WTC11 (cell line): ENCODE measurements around the gene SNAPC4.
"Not testable (repeated sequence)": the region's sequence is repeated elsewhere in the genome, so short reads cannot be mapped to it uniquely, and the experiment has no call there.

Source experiments
- ELF4 ChIP-seq: sonication (generic); formaldehyde crosslinking; IDR thresholded peaks from 2 replicates; pipeline ENCODE4 v1.8.1; 2022; ENCODE audit warnings: low read depth, mild to moderate bottlenecking, moderate library complexity, missing genetic modification reagents
- FOXJ3 ChIP-seq: sonication (generic); formaldehyde crosslinking; IDR thresholded peaks from 2 replicates; pipeline ENCODE4 v1.9.0; 2021; ENCODE audit warnings: missing genetic modification reagents, mild to moderate bottlenecking, borderline replicate concordance
- FOXK1 ChIP-seq: sonication (generic); formaldehyde crosslinking; IDR thresholded peaks from 2 replicates; pipeline ENCODE4 v1.8.0; 2022; ENCODE audit warnings: mild to moderate bottlenecking, moderate library complexity, missing genetic modification reagents
- FOXP1 ChIP-seq: sonication (generic); formaldehyde crosslinking; IDR thresholded peaks from 2 replicates; pipeline ENCODE4 v1.8.0; 2022; ENCODE audit warnings: missing genetic modification reagents, mild to moderate bottlenecking, moderate library complexity, borderline replicate concordance
- NFYB ChIP-seq: sonication (generic); formaldehyde crosslinking; conservative IDR thresholded peaks from 2 replicates; pipeline ENCODE4 v1.8.0; 2022; ENCODE audit warnings: low read depth, missing genetic modification reagents
- TP53 ChIP-seq: sonication (generic); formaldehyde crosslinking; IDR thresholded peaks from 2 replicates; pipeline ENCODE4 v1.8.1; 2023; ENCODE audit warnings: mild to moderate bottlenecking, missing genetic modification reagents
- ZNF232 ChIP-seq: sonication (generic); formaldehyde crosslinking; IDR thresholded peaks from 2 replicates; pipeline ENCODE4 v1.8.0; 2022; ENCODE audit warnings: mild to moderate bottlenecking, missing genetic modification reagents
- TF ChIP-seq, protein P1 (sequence below): fragments of 200-600 bp; IDR thresholded peaks from 2 replicates; pipeline ENCODE4 v1.8.0; 2022; ENCODE audit warnings: antibody characterized with exemption
- TF ChIP-seq, protein P2 (sequence below): sonication (generic); formaldehyde crosslinking; IDR thresholded peaks from 2 replicates; pipeline ENCODE4 v1.8.0; 2022; ENCODE audit warnings: missing genetic modification reagents
- TF ChIP-seq, protein P3 (sequence below): sonication (generic); formaldehyde crosslinking; IDR thresholded peaks from 2 replicates; pipeline ENCODE4 v1.8.1; 2022; ENCODE audit warnings: missing genetic modification reagents, borderline replicate concordance

DNA sequence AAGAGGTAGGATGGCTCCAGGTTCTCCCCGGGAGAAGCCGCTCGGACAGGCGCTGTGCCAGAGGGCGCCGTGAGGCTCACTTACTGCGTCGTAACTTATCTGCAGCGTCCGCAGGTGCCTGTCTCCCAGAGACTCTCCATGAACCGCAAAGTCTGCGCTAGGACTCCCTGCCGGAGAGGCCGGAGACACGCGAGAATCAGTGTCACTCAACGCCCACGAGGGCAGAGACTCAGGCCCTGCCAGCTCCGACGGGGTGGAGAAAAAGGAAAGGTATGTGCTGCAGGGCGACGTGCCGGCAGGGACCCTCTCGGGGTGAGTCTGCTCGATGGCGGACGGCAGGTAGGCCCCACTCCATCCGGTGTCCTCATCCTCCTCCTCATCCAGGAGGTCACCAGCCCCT is 7.1 kb upstream of the SNAPC4 start:
- TF ChIP-seq FOXP1 (CRISPR knock-in tag); FOXJ3 (CRISPR knock-in tag); FOXK1 (CRISPR knock-in tag); ELF4 (CRISPR knock-in tag); ZNF232; TP53; NFYB (CRISPR knock-in tag): not testable (repeated sequence)
- TF ChIP-seq, protein P1, sequence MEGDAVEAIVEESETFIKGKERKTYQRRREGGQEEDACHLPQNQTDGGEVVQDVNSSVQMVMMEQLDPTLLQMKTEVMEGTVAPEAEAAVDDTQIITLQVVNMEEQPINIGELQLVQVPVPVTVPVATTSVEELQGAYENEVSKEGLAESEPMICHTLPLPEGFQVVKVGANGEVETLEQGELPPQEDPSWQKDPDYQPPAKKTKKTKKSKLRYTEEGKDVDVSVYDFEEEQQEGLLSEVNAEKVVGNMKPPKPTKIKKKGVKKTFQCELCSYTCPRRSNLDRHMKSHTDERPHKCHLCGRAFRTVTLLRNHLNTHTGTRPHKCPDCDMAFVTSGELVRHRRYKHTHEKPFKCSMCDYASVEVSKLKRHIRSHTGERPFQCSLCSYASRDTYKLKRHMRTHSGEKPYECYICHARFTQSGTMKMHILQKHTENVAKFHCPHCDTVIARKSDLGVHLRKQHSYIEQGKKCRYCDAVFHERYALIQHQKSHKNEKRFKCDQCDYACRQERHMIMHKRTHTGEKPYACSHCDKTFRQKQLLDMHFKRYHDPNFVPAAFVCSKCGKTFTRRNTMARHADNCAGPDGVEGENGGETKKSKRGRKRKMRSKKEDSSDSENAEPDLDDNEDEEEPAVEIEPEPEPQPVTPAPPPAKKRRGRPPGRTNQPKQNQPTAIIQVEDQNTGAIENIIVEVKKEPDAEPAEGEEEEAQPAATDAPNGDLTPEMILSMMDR = not testable (repeated sequence)
- TF ChIP-seq, protein P2, sequence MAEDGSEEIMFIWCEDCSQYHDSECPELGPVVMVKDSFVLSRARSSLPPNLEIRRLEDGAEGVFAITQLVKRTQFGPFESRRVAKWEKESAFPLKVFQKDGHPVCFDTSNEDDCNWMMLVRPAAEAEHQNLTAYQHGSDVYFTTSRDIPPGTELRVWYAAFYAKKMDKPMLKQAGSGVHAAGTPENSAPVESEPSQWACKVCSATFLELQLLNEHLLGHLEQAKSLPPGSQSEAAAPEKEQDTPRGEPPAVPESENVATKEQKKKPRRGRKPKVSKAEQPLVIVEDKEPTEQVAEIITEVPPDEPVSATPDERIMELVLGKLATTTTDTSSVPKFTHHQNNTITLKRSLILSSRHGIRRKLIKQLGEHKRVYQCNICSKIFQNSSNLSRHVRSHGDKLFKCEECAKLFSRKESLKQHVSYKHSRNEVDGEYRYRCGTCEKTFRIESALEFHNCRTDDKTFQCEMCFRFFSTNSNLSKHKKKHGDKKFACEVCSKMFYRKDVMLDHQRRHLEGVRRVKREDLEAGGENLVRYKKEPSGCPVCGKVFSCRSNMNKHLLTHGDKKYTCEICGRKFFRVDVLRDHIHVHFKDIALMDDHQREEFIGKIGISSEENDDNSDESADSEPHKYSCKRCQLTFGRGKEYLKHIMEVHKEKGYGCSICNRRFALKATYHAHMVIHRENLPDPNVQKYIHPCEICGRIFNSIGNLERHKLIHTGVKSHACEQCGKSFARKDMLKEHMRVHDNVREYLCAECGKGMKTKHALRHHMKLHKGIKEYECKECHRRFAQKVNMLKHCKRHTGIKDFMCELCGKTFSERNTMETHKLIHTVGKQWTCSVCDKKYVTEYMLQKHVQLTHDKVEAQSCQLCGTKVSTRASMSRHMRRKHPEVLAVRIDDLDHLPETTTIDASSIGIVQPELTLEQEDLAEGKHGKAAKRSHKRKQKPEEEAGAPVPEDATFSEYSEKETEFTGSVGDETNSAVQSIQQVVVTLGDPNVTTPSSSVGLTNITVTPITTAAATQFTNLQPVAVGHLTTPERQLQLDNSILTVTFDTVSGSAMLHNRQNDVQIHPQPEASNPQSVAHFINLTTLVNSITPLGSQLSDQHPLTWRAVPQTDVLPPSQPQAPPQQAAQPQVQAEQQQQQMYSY (CRISPR knock-in tag) = not testable (repeated sequence)
- TF ChIP-seq, protein P3, sequence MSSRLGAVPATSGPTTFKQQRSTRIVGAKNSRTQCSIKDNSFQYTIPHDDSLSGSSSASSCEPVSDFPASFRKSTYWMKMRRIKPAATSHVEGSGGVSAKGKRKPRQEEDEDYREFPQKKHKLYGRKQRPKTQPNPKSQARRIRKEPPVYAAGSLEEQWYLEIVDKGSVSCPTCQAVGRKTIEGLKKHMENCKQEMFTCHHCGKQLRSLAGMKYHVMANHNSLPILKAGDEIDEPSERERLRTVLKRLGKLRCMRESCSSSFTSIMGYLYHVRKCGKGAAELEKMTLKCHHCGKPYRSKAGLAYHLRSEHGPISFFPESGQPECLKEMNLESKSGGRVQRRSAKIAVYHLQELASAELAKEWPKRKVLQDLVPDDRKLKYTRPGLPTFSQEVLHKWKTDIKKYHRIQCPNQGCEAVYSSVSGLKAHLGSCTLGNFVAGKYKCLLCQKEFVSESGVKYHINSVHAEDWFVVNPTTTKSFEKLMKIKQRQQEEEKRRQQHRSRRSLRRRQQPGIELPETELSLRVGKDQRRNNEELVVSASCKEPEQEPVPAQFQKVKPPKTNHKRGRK (CRISPR knock-in tag) = not testable (repeated sequence)
